Lung (tissue), 12 donors: ENCODE data around the gene TXNRD1. TPM values are rescaled to one million over a fixed set of nuclear protein-coding genes. Genes with fewer than 3 reads are reported as not detected.

Experiments used
- ATAC-seq: fragments of 200-7000 bp; cut with Tn5 transposase; one replicate; pipeline ENCODE4 v1.9.1; 2020; ENCODE audit warnings: moderate number of reproducible peaks; ENCODE audit not compliant: insufficient read depth, low FRiP score
- DNase-seq, 3 donors: peaks; one replicate each; pipeline ENCODE4 v3.0.0-alpha.2; 2013 to 2017
- H3K27ac ChIP-seq, 2 donors: one replicate each; pipeline ENCODE4 v1.5.1; 2013; ENCODE audit warnings: mild to moderate bottlenecking in 2 of 2, moderate library complexity in 2 of 2, control low read depth in 1 of 2, inconsistent platforms in 1 of 2, low read depth in 1 of 2, low read length in 1 of 2
- H3K27me3 ChIP-seq, 3 donors: one replicate each; pipeline ENCODE4 v1.5.1; 2013; ENCODE audit warnings: low read length in 2 of 3; ENCODE audit not compliant: control insufficient read depth in 3 of 3, insufficient read depth in 3 of 3
- H3K36me3 ChIP-seq, 4 donors: one replicate each; pipeline ENCODE4 v1.5.1; 2013; ENCODE audit warnings: low read length in 4 of 4, mild to moderate bottlenecking in 1 of 4, moderate library complexity in 1 of 4; ENCODE audit not compliant: control insufficient read depth in 4 of 4, insufficient read depth in 4 of 4
- H3K4me1 ChIP-seq, 5 donors: one replicate each; pipeline ENCODE4 v1.5.1; 2013; ENCODE audit warnings: low read length in 5 of 5, mild to moderate bottlenecking in 2 of 5, moderate library complexity in 1 of 5; ENCODE audit not compliant: control insufficient read depth in 5 of 5, insufficient read depth in 5 of 5
- H3K4me3 ChIP-seq: one replicate; pipeline ENCODE4 v1.5.1; 2013; ENCODE audit warnings: mild to moderate bottlenecking, control low read depth, moderate library complexity
- H3K9ac ChIP-seq, 2 donors: one replicate each; pipeline ENCODE4 v1.5.1; 2013; ENCODE audit warnings: low read length in 2 of 2, control low read depth in 1 of 2; ENCODE audit not compliant: insufficient read depth in 1 of 2
- H3K9me3 ChIP-seq, 4 donors: one replicate each; pipeline ENCODE4 v1.5.1; 2013; ENCODE audit warnings: low read length in 3 of 4, mild to moderate bottlenecking in 1 of 4, moderate library complexity in 1 of 4; ENCODE audit not compliant: control insufficient read depth in 4 of 4, insufficient read depth in 3 of 4
- CTCF ChIP-seq: IDR thresholded peaks from 2 replicates; pipeline ENCODE4 v1.5.1; 2012; ENCODE audit warnings: mild to moderate bottlenecking; ENCODE audit errors: control extremely low read depth, extremely low read depth
- WGBS, 2 donors: extraction: QIAGEN DNeasy Blood & Tissue Kit; methylation state at CpG; one replicate each; pipeline ENCODE4 v1.1.7; 2013; 5-methylcytosine and 5-hydroxymethylcytosine counted together
- polyA plus RNA-seq, 2 donors: library from polyadenylated mRNA; stranded (reverse); fragments of 200-250 nt; gene quantifications; one replicate each; pipeline ENCODE4 v1.2.1, GENCODE V29; 2013
- total RNA-seq, 2 donors: library from RNA; depleted of rRNA in 1 of 2; stranded (reverse); fragments of >200 nt in 1 of 2; gene quantifications; one replicate each; pipeline ENCODE4 v1.2.1, GENCODE V29; 2014 to 2021
- donor health status: control.
- donor health status: control.
- donor health status: Bipolar disorder and iron deficiency.
- donor health status: healthy.
- donor health status: DM: yes; HTN: yes; CAD: no.

TXNRD1 gene
- total and polyA plus RNA-seq, 4 donors, result 74.2 to 166 (median 125) TPM

DNA sequence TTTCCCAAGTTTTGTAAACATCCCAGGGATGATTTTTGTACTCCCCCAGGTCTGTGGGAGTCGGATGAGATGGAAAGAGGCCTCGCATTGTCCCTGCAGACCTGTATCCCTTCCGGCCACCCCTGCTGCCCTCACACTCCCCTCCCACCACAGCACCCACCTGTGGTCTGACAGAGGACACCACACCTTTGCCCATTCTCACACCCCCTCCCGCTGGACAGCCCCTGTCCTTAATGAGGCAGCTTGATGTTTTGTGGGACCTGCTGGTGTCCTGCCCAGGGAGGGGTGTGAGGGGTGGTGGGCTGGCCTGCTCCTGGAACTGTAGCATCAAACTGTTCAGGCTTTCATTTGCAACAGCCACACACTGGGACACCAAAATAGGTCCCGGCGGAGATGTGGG lies 159.2 kb downstream of the TXNRD1 start:
- Histone ChIP-seq H3K4me1 (peaks cover 0 to 9% (median 0%) of the 10 kb centered on the region in 5 donors), H3K27ac (no peak overlapping the region), H3K27me3 (no peaks in the 10 kb centered on the region), H3K4me3 (no peak overlapping the region), H3K9me3 (peaks cover 0 to under 1% (median 0%) of the 10 kb centered on the region in 4 donors), H3K9ac (no peak overlapping the region), H3K36me3 (no peaks in the 10 kb centered on the region)
- ATAC-seq (no peak), DNase-seq (no peak)
- no peak for TF ChIP-seq CTCF
- 86 to 89% methylated on average over 6 of the region's 6 CpGs for WGBS, 2 donors

DNA sequence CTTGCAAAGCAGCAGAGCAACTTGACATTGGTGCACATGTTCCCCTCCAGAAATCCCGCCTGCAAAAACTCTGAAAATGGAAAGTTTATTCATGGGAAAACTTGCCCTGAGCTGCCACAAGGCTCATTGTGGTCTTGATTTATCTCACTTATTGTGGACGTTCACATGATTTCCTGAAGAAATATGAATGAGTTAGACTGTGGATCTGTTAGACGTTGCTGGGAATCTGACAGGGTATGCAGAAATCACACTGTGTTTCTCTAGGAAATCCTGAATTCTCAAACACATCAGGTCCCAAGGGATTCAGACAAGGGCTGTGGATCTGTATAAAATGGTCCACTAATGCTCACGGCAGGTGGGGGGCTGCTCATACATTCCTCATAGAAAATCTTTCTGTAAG lies 160.2 kb downstream of the TXNRD1 start:
- Histone ChIP-seq H3K36me3 (no peaks in the 10 kb centered on the region), H3K9me3 (no peaks in the 10 kb centered on the region), H3K27me3 (no peaks in the 10 kb centered on the region), H3K4me3 (no peak overlapping the region), H3K27ac (no peak overlapping the region), H3K9ac (no peak overlapping the region), H3K4me1 (peaks cover 0 to 9% (median 0%) of the 10 kb centered on the region in 5 donors)
- WGBS, 2 donors, result 67 to 68% methylated on average over 4 of the region's 4 CpGs
- no peak for DNase-seq
- no peak for TF ChIP-seq CTCF
- ATAC-seq, result no peak

DNA sequence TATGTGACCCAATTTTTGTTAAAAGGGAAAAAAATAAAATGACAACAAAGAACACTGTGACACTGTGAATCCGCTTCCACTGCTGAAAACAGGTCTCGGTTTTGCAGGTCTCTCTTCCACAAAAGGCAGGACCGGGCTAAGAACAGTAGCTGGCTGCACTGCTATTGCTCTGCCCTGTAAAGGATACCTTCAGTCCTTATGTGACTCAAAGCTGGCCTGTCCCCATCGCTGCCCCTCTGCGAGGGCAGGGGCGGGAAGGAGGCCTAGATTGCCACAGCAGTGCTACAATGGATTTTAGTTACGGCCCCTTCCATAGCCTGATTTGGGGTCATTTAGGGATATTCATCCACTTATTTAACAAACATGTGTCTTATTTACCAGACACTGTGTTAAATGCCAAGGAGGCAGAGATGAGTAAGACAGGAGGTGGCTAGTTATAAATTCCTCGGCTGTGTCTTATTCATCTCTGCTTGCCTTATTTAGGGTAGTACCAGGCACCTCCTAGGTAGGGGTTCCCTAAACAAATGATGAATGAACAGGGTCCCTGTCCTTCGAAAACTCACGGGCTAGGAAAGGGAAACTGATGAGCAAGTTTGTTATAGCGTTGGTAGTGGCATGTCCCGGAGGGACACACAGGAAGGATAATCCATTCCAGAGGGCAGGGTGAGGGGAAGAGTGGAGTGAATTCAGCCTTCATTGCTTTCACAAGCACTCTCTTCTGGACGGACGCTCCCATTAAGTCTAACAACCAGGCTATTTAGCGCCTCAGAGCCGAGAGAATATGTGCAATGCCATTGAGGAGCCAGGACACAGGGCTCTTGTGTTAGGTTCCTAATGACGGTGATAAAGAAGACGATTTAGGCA lies 161.3 kb downstream of the TXNRD1 start:
- Histone ChIP-seq H3K36me3 (no peaks in the 10 kb centered on the region), H3K27ac (no peak overlapping the region), H3K27me3 (no peaks in the 10 kb centered on the region), H3K9me3 (no peaks in the 10 kb centered on the region), H3K4me1 (no peaks in the 10 kb centered on the region), H3K9ac (no peak overlapping the region), H3K4me3 (no peak overlapping the region)
- no peak for TF ChIP-seq CTCF
- ATAC-seq, result no peak
- WGBS, 2 donors, result 88 to 89% methylated on average over 18 of the region's 18 CpGs
- no peak for DNase-seq
